GM12892 (cell line): ENCODE measurements around the gene PAX6.

Experiments used
- POLR2A ChIP-seq: IDR thresholded peaks from 2 replicates; pipeline ENCODE4 v1.6.1; 2011; ENCODE audit warnings: low read depth, low read length, control low read depth
- POLR2AphosphoS5 ChIP-seq: IDR thresholded peaks from 2 replicates; pipeline ENCODE4 v1.6.1; 2011; ENCODE audit warnings: low read depth, low read length, control low read depth
- TAF1 ChIP-seq: IDR thresholded peaks from 2 replicates; pipeline ENCODE4 v1.6.1; 2011; ENCODE audit warnings: low read depth, mild to moderate bottlenecking, control low read depth, low read length, borderline replicate concordance

- TF ChIP-seq POLR2A (no peak), POLR2AphosphoS5 (no peak), TAF1 (no peak)
These were observed 44.3 kb upstream of the PAX6 start for GRCh38 chr11:31855466-31855865.
